ENCODE data around the gene DOCK10.
A peak's percentile ranks its signal among the peaks of the same experiment; 100 is the strongest.
"Not testable (repeated sequence)": the region's sequence is repeated elsewhere in the genome, so short reads cannot be mapped to it uniquely, and the experiment has no call there.

Gene DOCK10

GRCh38 chr2:225069477-225069876, 27.2 kb upstream of the DOCK10 start:
- DNase-seq (ENCODE audit: low read depth in 2 of 2) = no peak
- TF ChIP-seq CTCF (IDR thresholded peaks at IDR 0.05; ENCODE audit: low read depth, low read length) = no peak
- H3K4me3 ChIP-seq (replicated peaks in 1 of 2; ENCODE audit: low read depth in 2 of 2, low read length in 2 of 2) = no peak overlapping the region

GRCh38 chr2:225065882-225066281, 23.6 kb upstream of the DOCK10 start:
- DNase-seq (ENCODE audit: low read depth in 2 of 2) = no peak

GRCh38 chr2:225064928-225065327, 22.7 kb upstream of the DOCK10 start:
- no peak for TF ChIP-seq CTCF (IDR thresholded peaks at IDR 0.05; ENCODE audit: low read depth, low read length)
- H3K4me3 ChIP-seq (replicated peaks in 1 of 2; ENCODE audit: low read depth in 2 of 2, low read length in 2 of 2) = no peak overlapping the region
- no peak for DNase-seq (ENCODE audit: low read depth in 2 of 2)

More at GRCh38 chr2:225065882-225066281, 23.6 kb upstream of the DOCK10 start:
- no peak overlapping the region for H3K4me3 ChIP-seq (replicated peaks in 1 of 2; ENCODE audit: low read depth in 2 of 2, low read length in 2 of 2)
- no peak for TF ChIP-seq CTCF (IDR thresholded peaks at IDR 0.05; ENCODE audit: low read depth, low read length)

- no peak overlapping the region for H3K4me3 ChIP-seq (replicated peaks in 1 of 2; ENCODE audit: low read depth in 2 of 2, low read length in 2 of 2)
- no peak for DNase-seq (ENCODE audit: low read depth in 2 of 2)
- TF ChIP-seq CTCF (IDR thresholded peaks at IDR 0.05; ENCODE audit: low read depth, low read length) = no peak
Observed at GRCh38 chr2:225064362-225064761, 22.1 kb upstream of the DOCK10 start.

GRCh38 chr2:225056330-225057073, 14.2 kb upstream of the DOCK10 start:
- DNase-seq (ENCODE audit: low read depth in 2 of 2) = peak in 1 of 2 donors; percentile 55
- no peak for TF ChIP-seq CTCF (IDR thresholded peaks at IDR 0.05; ENCODE audit: low read depth, low read length)
- H3K4me3 ChIP-seq (replicated peaks in 1 of 2; ENCODE audit: low read depth in 2 of 2, low read length in 2 of 2) = no peak overlapping the region

- H3K4me3 ChIP-seq (replicated peaks in 1 of 2; ENCODE audit: low read depth in 2 of 2, low read length in 2 of 2) = no peak overlapping the region
- DNase-seq (ENCODE audit: low read depth in 2 of 2) = no peak
- TF ChIP-seq CTCF (IDR thresholded peaks at IDR 0.05; ENCODE audit: low read depth, low read length) = no peak
Observed at GRCh38 chr2:225055714-225056113, 13.4 kb upstream of the DOCK10 start.

- H3K4me3 ChIP-seq (replicated peaks in 1 of 2; ENCODE audit: low read depth in 2 of 2, low read length in 2 of 2) = no peak overlapping the region
- DNase-seq (ENCODE audit: low read depth in 2 of 2) = no peak
- no peak for TF ChIP-seq CTCF (IDR thresholded peaks at IDR 0.05; ENCODE audit: low read depth, low read length)
Observed at GRCh38 chr2:225052703-225053102, 10.4 kb upstream of the DOCK10 start.

- DNase-seq (ENCODE audit: low read depth in 2 of 2); H3K4me3 ChIP-seq (replicated peaks in 1 of 2; ENCODE audit: low read depth in 2 of 2, low read length in 2 of 2): not testable (repeated sequence)
Observed at GRCh38 chr2:225047502-225047901, 5.2 kb upstream of the DOCK10 start.

All from cardiac fibroblast (primary cell).